Panc1 (cell line): ENCODE results near the gene C15orf62. TPM values are rescaled to one million over a fixed set of nuclear protein-coding genes. Genes with fewer than 3 reads are reported as not detected.

Source experiments
- ATAC-seq: fragments of 200-7000 bp; cut with Tn5 transposase; 2 replicates; pipeline ENCODE4 v1.9.1; 2020; ENCODE audit warnings: mild to moderate bottlenecking, moderate library complexity
- BruUV-seq: library from RNA; stranded (reverse); fragments of 400-500 nt; replicated peaks from 2 replicates; lab custom pipeline; 2021; lab: Mats Ljungman, UMichigan
- CTCF ChIA-PET: fragments of 300-600 bp; sonication (Branson Sonifier 250); formaldehyde crosslinking; loops from one replicate; lab custom pipeline; 2022; ENCODE audit warnings: antibody characterized with exemption; lab: Charles Lee
- POLR2A ChIA-PET: fragments of 300-600 bp; sonication (Branson Sonifier 250); formaldehyde crosslinking; loops from one replicate; lab custom pipeline; 2022; ENCODE audit warnings: antibody characterized with exemption; lab: Charles Lee
- DNase-seq: peaks from one replicate; pipeline ENCODE4 v3.0.0-alpha.2; 2010; ENCODE audit warnings: low read depth, low spot score
- H3K27ac ChIP-seq: 2 replicates; pipeline ENCODE4 v1.5.1; 2011; ENCODE audit warnings: mild to moderate bottlenecking, low read length, inconsistent platforms
- H3K27me3 ChIP-seq: fragments of 200-500 bp; sonication (Bioruptor generic); 2 replicates; pipeline ENCODE4 v1.6.0; 2014; ENCODE audit warnings: low read length, inconsistent platforms; ENCODE audit not compliant: control insufficient read depth, insufficient read depth
- H3K36me3 ChIP-seq: fragments of 200-500 bp; sonication (Bioruptor generic); 2 replicates; pipeline ENCODE4 v1.5.1; 2014; ENCODE audit warnings: inconsistent platforms, mild to moderate bottlenecking, low read length, moderate library complexity; ENCODE audit not compliant: control insufficient read depth, insufficient read depth
- H3K4me1 ChIP-seq: 2 replicates; pipeline ENCODE4 v1.5.1; 2011; ENCODE audit warnings: inconsistent platforms, mild to moderate bottlenecking, low read length, moderate library complexity; ENCODE audit not compliant: control insufficient read depth, insufficient read depth
- H3K4me3 ChIP-seq, 2 experiments: 2 replicates each; pipeline ENCODE4 v1.5.1; 2011 to 2012; ENCODE audit warnings: low read depth in 2 of 2, low read length in 2 of 2, mild to moderate bottlenecking in 2 of 2, inconsistent platforms in 1 of 2, moderate library complexity in 1 of 2
- H3K9me3 ChIP-seq: fragments of 200-500 bp; sonication (Bioruptor generic); 2 replicates; pipeline ENCODE4 v1.5.1; 2014; ENCODE audit warnings: low read depth, mild to moderate bottlenecking, inconsistent platforms, low read length, moderate library complexity; ENCODE audit not compliant: control insufficient read depth, insufficient read depth
- POLR2AphosphoS5 ChIP-seq: IDR thresholded peaks from 2 replicates; pipeline ENCODE4 v1.6.1; 2012; ENCODE audit warnings: mild to moderate bottlenecking, low read depth, low read length, moderate library complexity
- SIN3A ChIP-seq: IDR thresholded peaks from 2 replicates; pipeline ENCODE4 v1.6.1; 2012; ENCODE audit warnings: low read depth, mild to moderate bottlenecking, low read length, moderate library complexity, borderline replicate concordance; ENCODE audit not compliant: insufficient read depth
- TCF7L2 ChIP-seq: IDR thresholded peaks from 2 replicates; pipeline ENCODE4 v1.6.1; 2011; ENCODE audit warnings: mild to moderate bottlenecking, low read depth, low read length, inconsistent platforms
- in situ Hi-C: cut with HindIII; loops from 2 replicates; pipeline ENCODE4 v1.10.0; 2016; ENCODE audit warnings: low sequenced_read_pairs, low pct_unique_long_range_greater_than_20kb
- intact Hi-C: fragments of 100-400 bp; cut with micrococcal nuclease; formaldehyde crosslinking; loops from one replicate; pipeline ENCODE4 v1.10.0; 2022; ENCODE audit not compliant: unreplicated experiment
- total RNA-seq: library from RNA; stranded (reverse); gene quantifications from one replicate; pipeline ENCODE4 v1.2.1, GENCODE V29; 2021; ENCODE audit not compliant: unreplicated experiment
- TF ChIP-seq, protein P1 (sequence below): fragments of 450-650 bp; IDR thresholded peaks from 2 replicates; pipeline ENCODE4 v1.5.1; 2017; ENCODE audit warnings: mild to moderate bottlenecking
- TF ChIP-seq, protein P2 (sequence below), 2 experiments: IDR thresholded peaks; 2 replicates each; pipeline ENCODE4 v1.6.1; 2011 to 2012; ENCODE audit warnings: low read depth in 2 of 2, control low read depth in 1 of 2, low read length in 1 of 2, mild to moderate bottlenecking in 1 of 2, moderate library complexity in 1 of 2; ENCODE audit not compliant: insufficient read depth in 1 of 2

Gene C15orf62
- total RNA-seq, 1 experiment from 2014 or later, result 0.33 TPM

DNA sequence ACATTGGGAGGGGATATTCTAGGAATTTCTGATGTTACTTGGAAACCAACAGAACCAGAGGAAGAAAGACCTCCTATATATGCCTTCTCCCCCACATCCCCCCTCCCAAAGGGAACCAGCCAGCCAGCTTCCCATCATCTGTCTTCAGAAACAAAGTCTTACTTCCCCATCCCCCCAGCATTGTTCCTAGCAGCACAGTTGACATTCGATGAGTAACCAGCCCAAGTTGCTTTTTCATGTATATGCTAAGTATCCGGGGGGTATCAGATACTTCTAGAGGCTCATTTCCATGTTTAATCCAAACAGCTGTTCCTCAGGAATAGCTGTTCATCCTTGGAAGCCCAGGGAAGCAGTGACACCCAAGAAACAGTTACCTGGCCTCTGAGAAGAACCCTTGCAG is 30.7 kb upstream of the C15orf62 start:
- Histone ChIP-seq H3K36me3 (peaks cover 9% of the 10 kb centered on the region; the same call in 1 of the 2 replicates), H3K9me3 (no peaks in the 10 kb centered on the region), H3K4me3 (no peak overlapping the region), H3K4me1 (no peaks in the 10 kb centered on the region), H3K27me3 (no peaks in the 10 kb centered on the region), H3K27ac (no peak overlapping the region)
- intact Hi-C loops (no loop called here), in situ Hi-C loops (no loop called here)
- ATAC-seq (no peak), DNase-seq (no peak)
- POLR2A ChIA-PET, result no interaction called here
- TF ChIP-seq, protein P1, sequence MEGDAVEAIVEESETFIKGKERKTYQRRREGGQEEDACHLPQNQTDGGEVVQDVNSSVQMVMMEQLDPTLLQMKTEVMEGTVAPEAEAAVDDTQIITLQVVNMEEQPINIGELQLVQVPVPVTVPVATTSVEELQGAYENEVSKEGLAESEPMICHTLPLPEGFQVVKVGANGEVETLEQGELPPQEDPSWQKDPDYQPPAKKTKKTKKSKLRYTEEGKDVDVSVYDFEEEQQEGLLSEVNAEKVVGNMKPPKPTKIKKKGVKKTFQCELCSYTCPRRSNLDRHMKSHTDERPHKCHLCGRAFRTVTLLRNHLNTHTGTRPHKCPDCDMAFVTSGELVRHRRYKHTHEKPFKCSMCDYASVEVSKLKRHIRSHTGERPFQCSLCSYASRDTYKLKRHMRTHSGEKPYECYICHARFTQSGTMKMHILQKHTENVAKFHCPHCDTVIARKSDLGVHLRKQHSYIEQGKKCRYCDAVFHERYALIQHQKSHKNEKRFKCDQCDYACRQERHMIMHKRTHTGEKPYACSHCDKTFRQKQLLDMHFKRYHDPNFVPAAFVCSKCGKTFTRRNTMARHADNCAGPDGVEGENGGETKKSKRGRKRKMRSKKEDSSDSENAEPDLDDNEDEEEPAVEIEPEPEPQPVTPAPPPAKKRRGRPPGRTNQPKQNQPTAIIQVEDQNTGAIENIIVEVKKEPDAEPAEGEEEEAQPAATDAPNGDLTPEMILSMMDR, result no peak
- TF ChIP-seq TCF7L2, result no peak
- TF ChIP-seq, protein P2, sequence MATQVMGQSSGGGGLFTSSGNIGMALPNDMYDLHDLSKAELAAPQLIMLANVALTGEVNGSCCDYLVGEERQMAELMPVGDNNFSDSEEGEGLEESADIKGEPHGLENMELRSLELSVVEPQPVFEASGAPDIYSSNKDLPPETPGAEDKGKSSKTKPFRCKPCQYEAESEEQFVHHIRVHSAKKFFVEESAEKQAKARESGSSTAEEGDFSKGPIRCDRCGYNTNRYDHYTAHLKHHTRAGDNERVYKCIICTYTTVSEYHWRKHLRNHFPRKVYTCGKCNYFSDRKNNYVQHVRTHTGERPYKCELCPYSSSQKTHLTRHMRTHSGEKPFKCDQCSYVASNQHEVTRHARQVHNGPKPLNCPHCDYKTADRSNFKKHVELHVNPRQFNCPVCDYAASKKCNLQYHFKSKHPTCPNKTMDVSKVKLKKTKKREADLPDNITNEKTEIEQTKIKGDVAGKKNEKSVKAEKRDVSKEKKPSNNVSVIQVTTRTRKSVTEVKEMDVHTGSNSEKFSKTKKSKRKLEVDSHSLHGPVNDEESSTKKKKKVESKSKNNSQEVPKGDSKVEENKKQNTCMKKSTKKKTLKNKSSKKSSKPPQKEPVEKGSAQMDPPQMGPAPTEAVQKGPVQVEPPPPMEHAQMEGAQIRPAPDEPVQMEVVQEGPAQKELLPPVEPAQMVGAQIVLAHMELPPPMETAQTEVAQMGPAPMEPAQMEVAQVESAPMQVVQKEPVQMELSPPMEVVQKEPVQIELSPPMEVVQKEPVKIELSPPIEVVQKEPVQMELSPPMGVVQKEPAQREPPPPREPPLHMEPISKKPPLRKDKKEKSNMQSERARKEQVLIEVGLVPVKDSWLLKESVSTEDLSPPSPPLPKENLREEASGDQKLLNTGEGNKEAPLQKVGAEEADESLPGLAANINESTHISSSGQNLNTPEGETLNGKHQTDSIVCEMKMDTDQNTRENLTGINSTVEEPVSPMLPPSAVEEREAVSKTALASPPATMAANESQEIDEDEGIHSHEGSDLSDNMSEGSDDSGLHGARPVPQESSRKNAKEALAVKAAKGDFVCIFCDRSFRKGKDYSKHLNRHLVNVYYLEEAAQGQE (IDR thresholded peaks at IDR 0.05; ENCODE audit: insufficient read depth in 1 of 2, low read depth in 2 of 2, low read length in 1 of 2), result no peak
- TF ChIP-seq POLR2AphosphoS5, result no peak
- no peak for TF ChIP-seq SIN3A
- CTCF ChIA-PET, result interaction anchor here (0.6 kb wide), 1 partner anchor 155 kb away, joined by 5 read pairs; no protein-coding TSS in a partner anchor
- no TSS peak for BruUV-seq

DNA sequence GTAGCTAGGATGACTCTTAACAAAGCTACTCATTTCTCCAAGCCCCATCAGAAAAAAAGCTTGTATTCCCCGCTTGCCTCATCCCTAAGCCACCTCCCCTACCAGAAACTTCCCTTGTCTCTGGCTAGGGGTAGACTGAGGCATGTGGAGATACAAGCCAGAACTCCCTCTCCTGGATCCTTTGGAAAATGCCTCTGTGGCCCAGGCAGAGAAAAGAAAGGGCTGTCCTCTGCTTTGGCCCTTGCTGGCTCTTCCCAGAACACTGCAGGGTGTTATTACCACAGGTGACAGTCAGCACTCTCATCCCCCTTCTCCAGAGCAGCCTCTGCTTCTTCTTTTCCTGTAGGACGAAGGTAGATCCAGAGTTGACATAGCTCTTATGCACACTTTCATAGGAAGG is 29.9 kb upstream of the C15orf62 start:
- TF ChIP-seq TCF7L2, result no peak
- TF ChIP-seq, protein P1, result no peak; the same call in 1 of the 2 replicates
- TF ChIP-seq POLR2AphosphoS5, result no peak
- TF ChIP-seq, protein P2 (IDR thresholded peaks at IDR 0.05; ENCODE audit: insufficient read depth in 1 of 2, low read depth in 2 of 2, low read length in 1 of 2), result no peak
- TF ChIP-seq SIN3A, result no peak
- BruUV-seq, result no TSS peak
- no peaks in the 10 kb centered on the region for H3K27me3 ChIP-seq
- H3K4me1 ChIP-seq, result no peaks in the 10 kb centered on the region
- no peak overlapping the region for H3K27ac ChIP-seq
- DNase-seq (no peak), ATAC-seq (0 out of 2 replicates have a peak, but pooled peaks have one; percentile 31)
- in situ Hi-C loops (no loop called here), intact Hi-C loops (no loop called here)
- H3K36me3 ChIP-seq, result peaks cover 9% of the 10 kb centered on the region; the same call in 1 of the 2 replicates
- H3K4me3 ChIP-seq, result no peak overlapping the region
- POLR2A ChIA-PET, result no interaction called here
- CTCF ChIA-PET, result interaction anchor here (0.6 to 0.7 kb wide), 3 partner anchors 138 to 188 kb away, joined by 3 to 7 read pairs (median 3); no protein-coding TSS in a partner anchor
- no peaks in the 10 kb centered on the region for H3K9me3 ChIP-seq
